ENCODE measurements around the gene PPP3CA. TPM values are rescaled to one million over a fixed set of nuclear protein-coding genes. Genes with fewer than 3 reads are reported as not detected.

PPP3CA gene
- total and polyA plus RNA-seq, 7 donors: 11.8 to 47.7 (median 26.2) TPM

GRCh38 chr4:101315786-101316185 lies 31.5 kb downstream of the PPP3CA start:
- peaks cover 0 to 20% (median 9%) of the 10 kb centered on the region in 4 donors for H3K4me1 ChIP-seq
- intact Hi-C loops (cut with DNase I): no loop called here
- H3K36me3 ChIP-seq: no peaks in the 10 kb centered on the region
- H3K9me3 ChIP-seq: no peaks in the 10 kb centered on the region
- H3K27me3 ChIP-seq: no peaks in the 10 kb centered on the region
- DNase-seq: no peak
- 94 to 97% methylated on average over 3 of the region's 3 CpGs for WGBS, 2 donors
- TF ChIP-seq CTCF (IDR thresholded peaks at IDR 0.05) (no peak), POLR2AphosphoS5 (IDR thresholded peaks at IDR 0.05) (no peak), EP300 (IDR thresholded peaks at IDR 0.05) (no peak), POLR2A (IDR thresholded peaks at IDR 0.05) (no peak)
- no peak overlapping the region for H3K4me3 ChIP-seq
- no peak overlapping the region for H3K27ac ChIP-seq

GRCh38 chr4:101315041-101315440 lies 32.3 kb downstream of the PPP3CA start:
- no peak for TF ChIP-seq CTCF (IDR thresholded peaks at IDR 0.05)
- Histone ChIP-seq H3K4me3 (no peak overlapping the region), H3K27me3 (no peaks in the 10 kb centered on the region), H3K27ac (no peak overlapping the region), H3K9me3 (no peaks in the 10 kb centered on the region), H3K4me1 (peaks cover 0 to 14% (median 3%) of the 10 kb centered on the region in 4 donors), H3K36me3 (no peaks in the 10 kb centered on the region)
- DNase-seq: no peak
- 91 to 98% methylated on average over 2 of the region's 2 CpGs for WGBS, 2 donors
- intact Hi-C loops (cut with DNase I): no loop called here

- Histone ChIP-seq H3K9me3 (no peaks in the 10 kb centered on the region), H3K27me3 (no peaks in the 10 kb centered on the region), H3K4me3 (no peak overlapping the region), H3K36me3 (no peaks in the 10 kb centered on the region), H3K4me1 (peaks cover 0 to 44% (median 26%) of the 10 kb centered on the region in 4 donors), H3K27ac (no peak overlapping the region)
- DNase-seq: no peak
- WGBS, 2 donors: 84 to 88% methylated on average over 4 of the region's 4 CpGs
- intact Hi-C loops (cut with DNase I): no loop called here
- TF ChIP-seq CTCF (IDR thresholded peaks at IDR 0.05): no peak
- TF ChIP-seq POLR2AphosphoS5 (IDR thresholded peaks at IDR 0.05): no peak
- no peak for TF ChIP-seq POLR2A (IDR thresholded peaks at IDR 0.05)
- no peak for TF ChIP-seq EP300 (IDR thresholded peaks at IDR 0.05)
Observed at GRCh38 chr4:101309925-101310324, 37.4 kb downstream of the PPP3CA start.

- H3K4me1 ChIP-seq: peaks cover 0 to 39% (median 24%) of the 10 kb centered on the region in 4 donors
- H3K27ac ChIP-seq: no peak overlapping the region
- no peaks in the 10 kb centered on the region for H3K36me3 ChIP-seq
- DNase-seq: no peak
- H3K4me3 ChIP-seq: no peak overlapping the region
- TF ChIP-seq CTCF (IDR thresholded peaks at IDR 0.05) (no peak), POLR2AphosphoS5 (IDR thresholded peaks at IDR 0.05) (no peak), POLR2A (IDR thresholded peaks at IDR 0.05) (no peak), EP300 (IDR thresholded peaks at IDR 0.05) (no peak)
- 93 to 96% methylated on average over 2 of the region's 2 CpGs for WGBS, 2 donors
- H3K9me3 ChIP-seq: no peaks in the 10 kb centered on the region
- H3K27me3 ChIP-seq: no peaks in the 10 kb centered on the region
- intact Hi-C loops (cut with DNase I): no loop called here
Observed at GRCh38 chr4:101307899-101308298, 39.4 kb downstream of the PPP3CA start.
